DND-41 (cell line): ENCODE results near the gene SDF2L1.

Source experiments
- ATAC-seq: fragments of 200-7000 bp; cut with Tn5 transposase; 3 replicates; pipeline ENCODE4 v1.9.1; 2021; ENCODE audit warnings: low read depth; ENCODE audit not compliant: insufficient read depth
- DNase-seq: peaks from one replicate; pipeline ENCODE4 v3.0.0-alpha.2; 2020
- H2AFZ ChIP-seq: 2 replicates; pipeline ENCODE4 v1.6.0; 2012; ENCODE audit warnings: low read depth, low read length
- H3K27ac ChIP-seq: 2 replicates; pipeline ENCODE4 v1.5.1; 2012; ENCODE audit warnings: low read length, inconsistent platforms
- H3K27me3 ChIP-seq: fragments of 200-600 bp; sonication (generic); 2 replicates; pipeline ENCODE4 v1.6.0; 2012; ENCODE audit warnings: low read length, mild to moderate bottlenecking, inconsistent platforms; ENCODE audit not compliant: insufficient read depth, poor library complexity
- H3K36me3 ChIP-seq: 2 replicates; pipeline ENCODE4 v1.5.1; 2012; ENCODE audit warnings: low read length, inconsistent platforms; ENCODE audit not compliant: insufficient read depth
- H3K4me1 ChIP-seq: 2 replicates; pipeline ENCODE4 v1.5.1; 2012; ENCODE audit warnings: mild to moderate bottlenecking, low read length; ENCODE audit not compliant: insufficient read depth
- H3K4me2 ChIP-seq: 2 replicates; pipeline ENCODE4 v1.6.0; 2012; ENCODE audit warnings: mild to moderate bottlenecking, moderate library complexity, low read length, inconsistent platforms; ENCODE audit not compliant: insufficient read depth
- H3K4me3 ChIP-seq, 2 experiments: fragments of 200-600 bp in 1 of 2; shearing (Covaris generic) in 1 of 2; 2 replicates each; pipeline ENCODE4 v1.5.1; 2012 to 2016; ENCODE audit warnings: inconsistent platforms in 2 of 2, low read length in 2 of 2, mild to moderate bottlenecking in 2 of 2, low read depth in 1 of 2, moderate library complexity in 1 of 2
- H3K79me2 ChIP-seq: 2 replicates; pipeline ENCODE4 v1.6.0; 2012; ENCODE audit warnings: low read length, inconsistent platforms; ENCODE audit not compliant: insufficient read depth
- H3K9ac ChIP-seq: 2 replicates; pipeline ENCODE4 v1.6.0; 2012; ENCODE audit warnings: low read depth, mild to moderate bottlenecking, inconsistent platforms, low read length, moderate library complexity
- H3K9me3 ChIP-seq: 2 replicates; pipeline ENCODE4 v1.5.1; 2012; ENCODE audit warnings: low read length, moderate library complexity, mild to moderate bottlenecking, inconsistent platforms; ENCODE audit not compliant: insufficient read depth, severe bottlenecking
- H4K20me1 ChIP-seq: 2 replicates; pipeline ENCODE4 v1.6.0; 2012; ENCODE audit warnings: low read length; ENCODE audit not compliant: insufficient read depth
- EZH2 ChIP-seq: IDR thresholded peaks from 3 replicates; pipeline ENCODE4 v1.6.1; 2012; ENCODE audit warnings: borderline replicate concordance, low read depth, mild to moderate bottlenecking, moderate library complexity, low read length, inconsistent platforms; ENCODE audit not compliant: severe bottlenecking
- TF ChIP-seq, protein P1 (sequence below): IDR thresholded peaks from 2 replicates; pipeline ENCODE4 v1.5.1; 2012; ENCODE audit warnings: borderline replicate concordance, low read length, moderate library complexity, mild to moderate bottlenecking; ENCODE audit not compliant: poor library complexity, severe bottlenecking; ENCODE audit errors: extremely low read depth

SDF2L1 gene

GRCh38 chr22:21639359-21639758 lies 2.7 kb upstream of the SDF2L1 start:
- Histone ChIP-seq H3K27me3 (no peaks in the 10 kb centered on the region), H3K9ac (no peak overlapping the region), H3K9me3 (no peaks in the 10 kb centered on the region), H3K4me2 (no peak overlapping the region), H3K4me1 (peaks cover 32% of the 10 kb centered on the region), H3K79me2 (peaks cover 20% of the 10 kb centered on the region), H4K20me1 (peaks cover 13% of the 10 kb centered on the region), H3K27ac (no peak overlapping the region), H3K36me3 (peaks cover 11% of the 10 kb centered on the region), H2AFZ (no peak overlapping the region), H3K4me3 (no peak overlapping the region)
- DNase-seq (no peak), ATAC-seq (no peak)
- TF ChIP-seq, protein P1, sequence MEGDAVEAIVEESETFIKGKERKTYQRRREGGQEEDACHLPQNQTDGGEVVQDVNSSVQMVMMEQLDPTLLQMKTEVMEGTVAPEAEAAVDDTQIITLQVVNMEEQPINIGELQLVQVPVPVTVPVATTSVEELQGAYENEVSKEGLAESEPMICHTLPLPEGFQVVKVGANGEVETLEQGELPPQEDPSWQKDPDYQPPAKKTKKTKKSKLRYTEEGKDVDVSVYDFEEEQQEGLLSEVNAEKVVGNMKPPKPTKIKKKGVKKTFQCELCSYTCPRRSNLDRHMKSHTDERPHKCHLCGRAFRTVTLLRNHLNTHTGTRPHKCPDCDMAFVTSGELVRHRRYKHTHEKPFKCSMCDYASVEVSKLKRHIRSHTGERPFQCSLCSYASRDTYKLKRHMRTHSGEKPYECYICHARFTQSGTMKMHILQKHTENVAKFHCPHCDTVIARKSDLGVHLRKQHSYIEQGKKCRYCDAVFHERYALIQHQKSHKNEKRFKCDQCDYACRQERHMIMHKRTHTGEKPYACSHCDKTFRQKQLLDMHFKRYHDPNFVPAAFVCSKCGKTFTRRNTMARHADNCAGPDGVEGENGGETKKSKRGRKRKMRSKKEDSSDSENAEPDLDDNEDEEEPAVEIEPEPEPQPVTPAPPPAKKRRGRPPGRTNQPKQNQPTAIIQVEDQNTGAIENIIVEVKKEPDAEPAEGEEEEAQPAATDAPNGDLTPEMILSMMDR, result no peak

- Histone ChIP-seq H3K4me2 (peak overlapping the region; percentile 80; the same call in 1 of the 2 replicates), H3K36me3 (peaks cover 21% of the 10 kb centered on the region), H3K9ac (peak overlapping the region; percentile 94; the same call in 1 of the 2 replicates), H4K20me1 (peaks cover 13% of the 10 kb centered on the region), H3K4me1 (peaks cover 32% of the 10 kb centered on the region), H3K27ac (no peak overlapping the region), H2AFZ (no peak overlapping the region), H3K27me3 (no peaks in the 10 kb centered on the region), H3K4me3 (no peak overlapping the region), H3K79me2 (peaks cover 22% of the 10 kb centered on the region), H3K9me3 (no peaks in the 10 kb centered on the region)
- TF ChIP-seq, protein P1, result no peak
- TF ChIP-seq EZH2, result no peak
- no peak for ATAC-seq
- DNase-seq, result no peak
These were observed 1.3 kb upstream of the SDF2L1 start for GRCh38 chr22:21640810-21641209.

DNA sequence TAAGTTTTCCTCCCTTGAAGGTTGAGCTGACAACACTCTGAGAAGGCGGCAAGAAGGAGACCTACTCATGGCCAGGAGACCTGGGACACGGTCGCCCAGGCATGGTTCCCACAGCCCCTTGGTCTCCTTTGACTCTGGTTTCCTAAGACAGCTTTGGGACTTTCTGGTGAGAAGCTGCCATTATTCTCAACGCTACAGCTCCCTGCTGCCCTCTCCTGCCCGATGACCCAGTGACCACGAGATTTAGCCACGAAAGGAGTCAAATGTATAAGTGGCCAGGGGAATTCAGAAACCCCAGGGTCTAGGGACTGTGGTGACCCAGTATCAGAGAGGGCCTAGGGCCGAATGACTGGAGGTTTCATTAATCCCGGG lies 699 bp upstream of the SDF2L1 start:
- H3K79me2 ChIP-seq, result peaks cover 25% of the 10 kb centered on the region
- H3K4me2 ChIP-seq, result peak overlapping the region; percentile 80
- H3K36me3 ChIP-seq, result peaks cover 25% of the 10 kb centered on the region
- H4K20me1 ChIP-seq, result peaks cover 13% of the 10 kb centered on the region
- ATAC-seq (no peak), DNase-seq (no peak)
- no peaks in the 10 kb centered on the region for H3K9me3 ChIP-seq
- H3K9ac ChIP-seq, result peak overlapping the region; percentile 94
- no peaks in the 10 kb centered on the region for H3K27me3 ChIP-seq
- H3K27ac ChIP-seq, result peak overlapping the region; percentile 75
- TF ChIP-seq, protein P1, result no peak
- no peak for TF ChIP-seq EZH2
- H2AFZ ChIP-seq, result peak overlapping the region; percentile 77
- H3K4me3 ChIP-seq, result peak overlapping the region; percentile 16 to 96; a peak in 3 of 4 replicates
- peaks cover 36% of the 10 kb centered on the region for H3K4me1 ChIP-seq
